ENCODE measurements around the gene ITGAV. TPM values are rescaled to one million over a fixed set of nuclear protein-coding genes. Genes with fewer than 3 reads are reported as not detected.

Gene ITGAV
- total RNA-seq, 5 donors from 2014 or later (not counting 1 experiment from before 2014, with no cell fraction given): 5.8 to 9.5 (median 5.9) TPM

GRCh38 chr2:186641132-186641806 is 51.4 kb downstream of the ITGAV start:
- no peaks in the 10 kb centered on the region for H3K9me3 ChIP-seq
- ChIA-PET CTCF (interaction anchor here (0.7 to 4.3 kb wide), 10 partner anchors 11 to 155 kb away, joined by 3 to 44 read pairs (median 4); partner anchors contain the start of gene ZC3H15 (in 1 of the 2)), POLR2A (no interaction called here)
- H3K27ac Mint-ChIP-seq: no peak overlapping the region
- DNase-seq: no peak
- peaks cover 15% of the 10 kb centered on the region for H3K36me3 Mint-ChIP-seq
- H3K27ac ChIP-seq (ENCODE audit: low read length): no peak overlapping the region
- no peak overlapping the region for H3K4me3 ChIP-seq (ENCODE audit: control insufficient read depth in 1 of 2, extremely low read depth in 1 of 2, low read length in 1 of 2)
- H3K4me3 Mint-ChIP-seq: no peak overlapping the region
- H3K9me3 Mint-ChIP-seq: no peaks in the 10 kb centered on the region
- no peaks in the 10 kb centered on the region for H3K4me1 ChIP-seq (ENCODE audit: control insufficient read depth in 1 of 2, extremely low read depth in 1 of 2, insufficient read depth in 2 of 2, low read length in 2 of 2)
- no peaks in the 10 kb centered on the region for H3K27me3 Mint-ChIP-seq
- peaks cover 0 to 12% of the 10 kb centered on the region in 2 donors for H3K36me3 ChIP-seq (ENCODE audit: control insufficient read depth in 2 of 2, extremely low read depth in 1 of 2, insufficient read depth in 1 of 2, low read length in 1 of 2)
- no peaks in the 10 kb centered on the region for H3K27me3 ChIP-seq (replicated peaks in 1 of 2; ENCODE audit: control insufficient read depth in 2 of 2, extremely low read depth in 1 of 2, insufficient read depth in 2 of 2, low read length in 1 of 2)
- no peak for ATAC-seq (replicated peaks in 1 of 4)
- 54% methylated on average over 2 of the region's 4 CpGs for WGBS (ENCODE audit: insufficient coverage)
- peaks cover 0 to 6% (median 0%) of the 10 kb centered on the region in 3 donors for H3K4me1 Mint-ChIP-seq

- CTCF ChIA-PET: interaction anchor here (0.6 to 4.3 kb wide), 10 partner anchors 11 to 571 kb away, joined by 3 to 44 read pairs (median 4); partner anchors contain the start of gene ZC3H15 (in 1 of the 2)
- POLR2A ChIA-PET: no interaction called here
- peaks cover 0 to 6% (median 0%) of the 10 kb centered on the region in 3 donors for H3K4me1 Mint-ChIP-seq
- H3K4me3 Mint-ChIP-seq: no peak overlapping the region
- H3K27me3 ChIP-seq (replicated peaks in 1 of 2; ENCODE audit: control insufficient read depth in 2 of 2, extremely low read depth in 1 of 2, insufficient read depth in 2 of 2, low read length in 1 of 2): no peaks in the 10 kb centered on the region
- no peaks in the 10 kb centered on the region for H3K4me1 ChIP-seq (ENCODE audit: control insufficient read depth in 1 of 2, extremely low read depth in 1 of 2, insufficient read depth in 2 of 2, low read length in 2 of 2)
- WGBS (ENCODE audit: insufficient coverage): no CpG with 5 or more reads among the region's 2 CpGs
- ATAC-seq (replicated peaks in 1 of 4): peak; percentile 48 to 66 (median 62)
- H3K4me3 ChIP-seq (ENCODE audit: control insufficient read depth in 1 of 2, extremely low read depth in 1 of 2, low read length in 1 of 2): no peak overlapping the region
- no peaks in the 10 kb centered on the region for H3K27me3 Mint-ChIP-seq
- H3K27ac ChIP-seq (ENCODE audit: low read length): no peak overlapping the region
- no peaks in the 10 kb centered on the region for H3K9me3 ChIP-seq
- DNase-seq: peak in 20 of 35 experiments; percentile 1 to 63 (median 7)
- peaks cover 18% of the 10 kb centered on the region for H3K36me3 Mint-ChIP-seq
- H3K27ac Mint-ChIP-seq: no peak overlapping the region
- peaks cover 0 to 12% of the 10 kb centered on the region in 2 donors for H3K36me3 ChIP-seq (ENCODE audit: control insufficient read depth in 2 of 2, extremely low read depth in 1 of 2, insufficient read depth in 1 of 2, low read length in 1 of 2)
- no peaks in the 10 kb centered on the region for H3K9me3 Mint-ChIP-seq
These were observed 52.0 kb downstream of the ITGAV start for GRCh38 chr2:186641807-186642321.

DNA sequence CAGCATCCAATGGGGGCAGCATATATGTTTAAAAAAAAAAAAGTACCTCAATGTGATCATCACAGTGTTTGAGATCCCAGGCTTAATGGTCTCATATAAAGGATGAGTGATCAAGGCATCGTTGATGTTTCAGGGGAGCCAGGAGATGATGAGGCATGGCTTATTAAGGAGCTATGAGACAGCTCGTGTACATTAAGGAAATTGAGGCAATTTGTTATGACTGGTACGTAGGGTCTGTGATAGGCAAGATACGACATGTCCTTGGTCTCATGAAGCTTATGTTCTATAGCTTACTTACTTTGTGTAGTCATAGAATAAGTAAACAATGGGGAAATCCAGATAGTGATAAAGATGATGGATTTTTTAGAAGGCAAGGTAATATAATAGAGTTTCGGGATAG is 54.9 kb downstream of the ITGAV start:
- DNase-seq (no peak), ATAC-seq (replicated peaks in 1 of 4) (no peak)
- H3K4me1 ChIP-seq (ENCODE audit: control insufficient read depth in 1 of 2, extremely low read depth in 1 of 2, insufficient read depth in 2 of 2, low read length in 2 of 2): no peaks in the 10 kb centered on the region
- no peaks in the 10 kb centered on the region for H3K9me3 Mint-ChIP-seq
- ChIA-PET CTCF (interaction anchor here in 1 of 2 donors (0.7 kb wide), 1 partner anchor 576 kb away, joined by 3 read pairs; no protein-coding TSS in a partner anchor), POLR2A (interaction anchor here in 1 of 2 donors (0.7 kb wide), 1 partner anchor 64 kb away, joined by 3 read pairs; no protein-coding TSS in a partner anchor)
- H3K9me3 ChIP-seq: no peaks in the 10 kb centered on the region
- peaks cover 14% of the 10 kb centered on the region for H3K36me3 Mint-ChIP-seq
- H3K4me3 ChIP-seq (ENCODE audit: control insufficient read depth in 1 of 2, extremely low read depth in 1 of 2, low read length in 1 of 2): no peak overlapping the region
- H3K36me3 ChIP-seq (ENCODE audit: control insufficient read depth in 2 of 2, extremely low read depth in 1 of 2, insufficient read depth in 1 of 2, low read length in 1 of 2): peaks cover 0 to 10% of the 10 kb centered on the region in 2 donors
- no peak overlapping the region for H3K27ac ChIP-seq (ENCODE audit: low read length)
- H3K27ac Mint-ChIP-seq: no peak overlapping the region
- WGBS (ENCODE audit: insufficient coverage): 99% methylated on average over 5 of the region's 5 CpGs
- no peaks in the 10 kb centered on the region for H3K27me3 Mint-ChIP-seq
- H3K4me1 Mint-ChIP-seq: peaks cover 0 to 3% (median 0%) of the 10 kb centered on the region in 3 donors
- H3K4me3 Mint-ChIP-seq: no peak overlapping the region
- no peaks in the 10 kb centered on the region for H3K27me3 ChIP-seq (replicated peaks in 1 of 2; ENCODE audit: control insufficient read depth in 2 of 2, extremely low read depth in 1 of 2, insufficient read depth in 2 of 2, low read length in 1 of 2)

DNA sequence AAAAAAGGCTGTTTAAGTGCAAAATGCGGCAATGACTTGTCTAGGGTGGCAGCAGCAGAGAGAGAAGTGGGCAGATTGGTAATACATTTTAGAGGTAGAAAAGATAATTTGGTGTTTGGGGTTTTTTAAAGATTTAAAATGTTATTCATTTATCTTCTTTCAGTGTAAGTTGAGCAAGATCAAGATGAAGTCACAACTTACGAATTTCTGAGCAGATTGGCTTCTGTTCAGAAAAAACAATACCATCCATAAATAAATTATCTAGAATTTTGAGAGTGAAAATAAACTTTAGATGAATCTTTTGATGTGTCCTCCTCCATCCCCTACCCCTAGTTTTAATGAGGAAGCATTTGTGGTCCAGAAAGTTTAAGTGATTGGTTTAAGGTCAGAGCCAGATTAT is 56.1 kb downstream of the ITGAV start:
- CTCF ChIA-PET: no interaction called here
- H3K9me3 Mint-ChIP-seq: no peaks in the 10 kb centered on the region
- no peaks in the 10 kb centered on the region for H3K4me1 Mint-ChIP-seq
- Histone ChIP-seq H3K4me1 (ENCODE audit: control insufficient read depth in 1 of 2, extremely low read depth in 1 of 2, insufficient read depth in 2 of 2, low read length in 2 of 2) (no peaks in the 10 kb centered on the region), H3K4me3 (ENCODE audit: control insufficient read depth in 1 of 2, extremely low read depth in 1 of 2, low read length in 1 of 2) (no peak overlapping the region), H3K27ac (ENCODE audit: low read length) (no peak overlapping the region), H3K36me3 (ENCODE audit: control insufficient read depth in 2 of 2, extremely low read depth in 1 of 2, insufficient read depth in 1 of 2, low read length in 1 of 2) (peaks cover 0 to 10% of the 10 kb centered on the region in 2 donors), H3K9me3 (no peaks in the 10 kb centered on the region), H3K27me3 (replicated peaks in 1 of 2; ENCODE audit: control insufficient read depth in 2 of 2, extremely low read depth in 1 of 2, insufficient read depth in 2 of 2, low read length in 1 of 2) (no peaks in the 10 kb centered on the region)
- no CpG with 5 or more reads among the region's 2 CpGs for WGBS (ENCODE audit: insufficient coverage)
- H3K27me3 Mint-ChIP-seq: no peaks in the 10 kb centered on the region
- H3K36me3 Mint-ChIP-seq: peaks cover 16% of the 10 kb centered on the region
- H3K4me3 Mint-ChIP-seq: no peak overlapping the region
- no peak for DNase-seq
- no peak for ATAC-seq (replicated peaks in 1 of 4)
- POLR2A ChIA-PET: no interaction called here
- no peak overlapping the region for H3K27ac Mint-ChIP-seq

DNA sequence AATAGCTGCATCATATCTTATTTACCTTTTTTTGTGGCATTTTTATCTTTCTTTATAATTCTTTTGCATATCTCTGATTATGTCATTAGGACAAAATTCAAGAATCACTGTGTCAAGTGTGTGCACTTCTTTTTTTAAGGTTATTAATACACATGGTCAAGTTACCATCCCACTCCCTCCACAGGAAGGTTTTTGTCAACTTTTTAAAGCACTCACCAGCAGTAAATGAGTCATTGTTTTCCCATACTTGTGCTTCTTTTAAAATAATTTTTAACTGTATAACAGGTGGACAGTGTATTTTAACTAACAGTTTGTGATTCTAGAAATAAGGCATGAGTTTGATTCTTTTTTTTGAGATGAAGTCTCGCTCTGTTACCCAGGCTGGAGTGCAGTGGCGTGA is 58.3 kb downstream of the ITGAV start:
- H3K4me3 Mint-ChIP-seq: no peak overlapping the region
- no peaks in the 10 kb centered on the region for H3K27me3 ChIP-seq (replicated peaks in 1 of 2; ENCODE audit: control insufficient read depth in 2 of 2, extremely low read depth in 1 of 2, insufficient read depth in 2 of 2, low read length in 1 of 2)
- H3K9me3 Mint-ChIP-seq: no peaks in the 10 kb centered on the region
- DNase-seq (no peak), ATAC-seq (replicated peaks in 1 of 4) (no peak)
- H3K36me3 ChIP-seq (ENCODE audit: control insufficient read depth in 2 of 2, extremely low read depth in 1 of 2, insufficient read depth in 1 of 2, low read length in 1 of 2): peaks cover 0 to 4% of the 10 kb centered on the region in 2 donors
- H3K4me1 ChIP-seq (ENCODE audit: control insufficient read depth in 1 of 2, extremely low read depth in 1 of 2, insufficient read depth in 2 of 2, low read length in 2 of 2): no peaks in the 10 kb centered on the region
- no peaks in the 10 kb centered on the region for H3K9me3 ChIP-seq
- 100% methylated on average over 2 of the region's 2 CpGs for WGBS (ENCODE audit: insufficient coverage)
- no peak overlapping the region for H3K27ac Mint-ChIP-seq
- peaks cover 17% of the 10 kb centered on the region for H3K36me3 Mint-ChIP-seq
- H3K27ac ChIP-seq (ENCODE audit: low read length): no peak overlapping the region
- H3K4me3 ChIP-seq (ENCODE audit: control insufficient read depth in 1 of 2, extremely low read depth in 1 of 2, low read length in 1 of 2): no peak overlapping the region
- H3K4me1 Mint-ChIP-seq: no peaks in the 10 kb centered on the region
- CTCF ChIA-PET: no interaction called here
- POLR2A ChIA-PET: no interaction called here
- H3K27me3 Mint-ChIP-seq: no peaks in the 10 kb centered on the region

DNA sequence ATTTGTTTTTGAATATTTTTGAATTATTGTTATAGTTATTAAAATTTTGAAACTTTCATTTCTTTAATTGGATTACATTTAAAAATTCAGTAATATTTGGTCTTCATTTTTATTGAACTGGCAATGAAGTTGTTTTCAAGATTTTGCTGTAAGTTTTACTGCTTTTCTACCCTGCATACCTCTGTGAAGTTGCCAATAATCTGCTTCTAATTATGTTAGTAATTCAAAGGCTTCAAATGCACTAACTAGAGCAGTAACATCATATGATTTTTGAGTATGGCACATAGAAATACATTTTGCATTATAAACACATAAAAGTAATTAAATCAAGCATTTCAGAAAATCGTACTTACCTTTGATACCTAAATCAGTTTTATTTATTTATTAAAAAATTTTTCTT is 63.7 kb downstream of the ITGAV start:
- Histone ChIP-seq H3K36me3 (ENCODE audit: control insufficient read depth in 2 of 2, extremely low read depth in 1 of 2, insufficient read depth in 1 of 2, low read length in 1 of 2) (peaks cover 0 to 3% of the 10 kb centered on the region in 2 donors), H3K9me3 (no peaks in the 10 kb centered on the region), H3K4me3 (ENCODE audit: control insufficient read depth in 1 of 2, extremely low read depth in 1 of 2, low read length in 1 of 2) (no peak overlapping the region), H3K27ac (ENCODE audit: low read length) (no peak overlapping the region), H3K27me3 (replicated peaks in 1 of 2; ENCODE audit: control insufficient read depth in 2 of 2, extremely low read depth in 1 of 2, insufficient read depth in 2 of 2, low read length in 1 of 2) (no peaks in the 10 kb centered on the region), H3K4me1 (ENCODE audit: control insufficient read depth in 1 of 2, extremely low read depth in 1 of 2, insufficient read depth in 2 of 2, low read length in 2 of 2) (no peaks in the 10 kb centered on the region)
- H3K27me3 Mint-ChIP-seq: no peaks in the 10 kb centered on the region
- H3K4me3 Mint-ChIP-seq: no peak overlapping the region
- DNase-seq (no peak), ATAC-seq (replicated peaks in 1 of 4) (no peak)
- CTCF ChIA-PET: no interaction called here
- no peak overlapping the region for H3K27ac Mint-ChIP-seq
- POLR2A ChIA-PET: no interaction called here
- no peaks in the 10 kb centered on the region for H3K4me1 Mint-ChIP-seq
- peaks cover 34% of the 10 kb centered on the region for H3K36me3 Mint-ChIP-seq
- no peaks in the 10 kb centered on the region for H3K9me3 Mint-ChIP-seq
- WGBS (ENCODE audit: insufficient coverage): no CpG with 5 or more reads among the region's 1 CpG
